AG04449 (cell line): ENCODE results near the gene MSMP.

Experiments
- CTCF ChIA-PET: fragments of 350-600 bp; formaldehyde crosslinking; extraction: SDS; loops from one replicate; lab custom pipeline; 2021; ENCODE audit warnings: antibody characterized with exemption; lab: Yijun Ruan, JAX
- POLR2A ChIA-PET: fragments of 400-600, 350-600 bp; formaldehyde crosslinking; extraction: SDS; loops from one replicate; lab custom pipeline; 2020; ENCODE audit warnings: antibody characterized with exemption, inconsistent platforms; lab: Yijun Ruan, JAX
- DNase-seq: peaks from one replicate; pipeline ENCODE4 v3.0.0-alpha.2; 2010; ENCODE audit warnings: low read depth, low spot score
- H3K4me3 ChIP-seq: 2 replicates; pipeline ENCODE4 v1.5.1; 2011; ENCODE audit warnings: low read depth, mild to moderate bottlenecking, control low read depth, low read length
- CTCF ChIP-seq: IDR thresholded peaks from one replicate; pipeline ENCODE4 v1.5.1; 2011; ENCODE audit warnings: mild to moderate bottlenecking, moderate library complexity, low read length, control low read depth, inconsistent platforms; ENCODE audit not compliant: insufficient read depth; ENCODE audit errors: missing control alignments

The MSMP gene

GRCh38 chr9:35790385-35791296, 36.6 kb upstream of the MSMP start:
- peak; percentile 82 for TF ChIP-seq CTCF
- H3K4me3 ChIP-seq, result peak overlapping the region; percentile 42
- POLR2A ChIA-PET, result interaction anchor here (0.9 to 1.2 kb wide), 4 partner anchors 21 to 115 kb away, joined by 3 to 7 read pairs (median 4); partner anchors contain the start of genes HRCT1 and SPAG8
- CTCF ChIA-PET, result interaction anchor here (0.6 to 8.2 kb wide), 61 partner anchors 10 to 766 kb away, joined by 3 to 201 read pairs (median 5); partner anchors contain the start of genes FAM221B, GBA2, HINT2 and HRCT1
- DNase-seq, result peak; percentile 31

GRCh38 chr9:35790025-35790384, 35.9 kb upstream of the MSMP start:
- CTCF ChIA-PET, result interaction anchor here (0.7 to 8.2 kb wide), 53 partner anchors 9 to 766 kb away, joined by 3 to 201 read pairs (median 5); partner anchors contain the start of genes FAM221B, GBA2, HINT2 and HRCT1

GRCh38 chr9:35789541-35789940, 35.5 kb upstream of the MSMP start:
- ChIA-PET POLR2A (interaction anchor here (1.2 kb wide), 1 partner anchor 93 kb away, joined by 3 read pairs; no protein-coding TSS in a partner anchor), CTCF (interaction anchor here (0.8 to 8.2 kb wide), 40 partner anchors 8 to 539 kb away, joined by 3 to 201 read pairs (median 7); partner anchors contain the start of genes FAM221B, GBA2, HINT2 and HRCT1)
- no peak overlapping the region for H3K4me3 ChIP-seq
- TF ChIP-seq CTCF, result no peak
- no peak for DNase-seq

More at GRCh38 chr9:35790025-35790384, 35.9 kb upstream of the MSMP start:
- H3K4me3 ChIP-seq, result no peak overlapping the region
- DNase-seq, result no peak
- POLR2A ChIA-PET, result interaction anchor here (0.9 to 1.2 kb wide), 4 partner anchors 22 to 116 kb away, joined by 3 to 7 read pairs (median 4); partner anchors contain the start of genes HRCT1 and SPAG8
- no peak for TF ChIP-seq CTCF

GRCh38 chr9:35783418-35783817, 29.3 kb upstream of the MSMP start:
- TF ChIP-seq CTCF, result no peak
- DNase-seq, result no peak
- POLR2A ChIA-PET, result no interaction called here
- CTCF ChIA-PET, result interaction anchor here (1.4 kb wide), 1 partner anchor 43 kb away, joined by 5 read pairs; no protein-coding TSS in a partner anchor
- H3K4me3 ChIP-seq, result no peak overlapping the region

- no peak for DNase-seq
- ChIA-PET CTCF (interaction anchor here (1.0 to 3.2 kb wide), 3 partner anchors 9 to 164 kb away, joined by 3 to 17 read pairs (median 3); no protein-coding TSS in a partner anchor), POLR2A (no interaction called here)
- TF ChIP-seq CTCF, result no peak
- H3K4me3 ChIP-seq, result no peak overlapping the region
Observed at GRCh38 chr9:35781066-35781465, 27.0 kb upstream of the MSMP start.
